NT2/D1 (cell line): ENCODE measurements around the gene PRKN.

Source experiments
- SUZ12 ChIP-seq: IDR thresholded peaks from 2 replicates; pipeline ENCODE4 v1.6.1; 2011; ENCODE audit not compliant: insufficient read length, insufficient read depth; ENCODE audit errors: extremely low read depth
- YY1 ChIP-seq: IDR thresholded peaks from 2 replicates; pipeline ENCODE4 v1.6.1; 2011; ENCODE audit not compliant: insufficient read length, insufficient read depth
- ZNF274 ChIP-seq: IDR thresholded peaks from 2 replicates; pipeline ENCODE4 v1.6.1; 2011; ENCODE audit warnings: mild to moderate bottlenecking, low read depth, low read length

DNA sequence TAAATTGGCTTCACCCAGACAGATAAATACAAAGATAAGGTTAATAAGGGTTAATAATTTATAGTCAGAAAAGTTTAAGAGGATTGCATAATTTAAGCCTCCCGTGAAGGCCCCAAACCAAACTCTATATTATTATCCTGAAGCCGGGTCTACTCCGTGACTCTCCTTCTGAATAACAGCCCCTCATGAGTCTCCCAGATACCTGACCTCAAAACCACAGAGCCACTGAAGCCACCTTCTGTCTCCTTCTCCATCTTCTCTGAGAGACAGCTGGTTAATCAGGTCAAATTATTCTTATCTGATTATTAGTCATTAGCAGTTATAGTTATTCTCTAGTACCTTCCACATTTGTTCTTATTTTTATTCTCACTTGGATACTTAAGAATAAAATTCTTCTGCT is 884.5 kb downstream of the PRKN start:
- TF ChIP-seq ZNF274 (no peak), SUZ12 (no peak), YY1 (no peak)
